ENCODE data around the gene PIP4K2A.

- no peak for TF ChIP-seq CTCF (IDR thresholded peaks at IDR 0.05)
- TF ChIP-seq POLR2AphosphoS5 (IDR thresholded peaks at IDR 0.05), result no peak
Observed at GRCh38 chr10:22604344-22605126, 109.8 kb downstream of the PIP4K2A start.

Measured in suprapubic skin (tissue), 3 donors.